Neural crest cell (in vitro differentiated cells): ENCODE data around the gene UMOD. TPM values are rescaled to one million over a fixed set of nuclear protein-coding genes. Genes with fewer than 3 reads are reported as not detected.

Experiments used
- DNase-seq: peaks from one replicate; pipeline ENCODE4 v3.0.0; 2021; ENCODE audit warnings: low read depth, mixed read lengths, low spot score
- H3K27ac Mint-ChIP-seq: one replicate; pipeline ENCODE4 v1.8.0; 2021; ENCODE audit warnings: mild to moderate bottlenecking, mixed read lengths; ENCODE audit not compliant: unreplicated experiment
- H3K27me3 Mint-ChIP-seq: 2 replicates; pipeline ENCODE4 v1.8.0; 2021; ENCODE audit warnings: low read depth, mild to moderate bottlenecking, mixed read lengths
- H3K36me3 Mint-ChIP-seq: 2 replicates; pipeline ENCODE4 v1.8.0; 2021; ENCODE audit warnings: low read depth, mild to moderate bottlenecking, mixed read lengths
- H3K4me1 Mint-ChIP-seq: 2 replicates; pipeline ENCODE4 v1.8.0; 2021; ENCODE audit warnings: mixed read lengths
- H3K4me3 Mint-ChIP-seq: one replicate; pipeline ENCODE4 v1.8.0; 2021; ENCODE audit warnings: mild to moderate bottlenecking, mixed read lengths
- H3K9me3 Mint-ChIP-seq: 2 replicates; pipeline ENCODE4 v1.8.0; 2021; ENCODE audit warnings: mixed read lengths
- total RNA-seq: library from RNA; stranded (reverse); gene quantifications from 2 replicates; pipeline ENCODE4 v1.2.1, GENCODE V29; 2021
- TF ChIP-seq, protein P1 (sequence below): fragments of 200-600 bp; sonication (generic); conservative IDR thresholded peaks from 2 replicates; pipeline ENCODE4 v1.5.0; 2021; ENCODE audit warnings: antibody characterized with exemption, mild to moderate bottlenecking

The UMOD gene
- total RNA-seq, 1 donor from 2014 or later: not detected

DNA sequence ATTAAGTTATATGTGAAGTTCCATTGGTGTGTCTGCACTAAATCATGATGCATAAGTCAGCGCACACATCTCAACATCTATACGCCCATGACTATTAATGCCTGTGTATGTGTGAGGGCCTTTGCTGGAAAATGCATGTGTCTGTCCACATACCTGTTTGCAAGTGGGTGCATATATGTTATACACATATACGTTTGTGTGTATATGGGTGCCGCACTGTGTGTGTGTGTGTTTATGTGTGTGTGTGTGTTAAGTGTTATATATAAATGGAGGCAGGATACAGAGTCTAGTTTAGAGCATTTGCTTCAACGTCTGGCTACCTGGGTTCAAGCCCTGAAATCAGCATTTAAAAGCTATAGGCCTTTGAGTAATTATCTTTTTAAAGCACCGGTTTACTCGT is 44.7 kb downstream of the UMOD start:
- H3K36me3 Mint-ChIP-seq: no peaks in the 10 kb centered on the region
- H3K4me1 Mint-ChIP-seq: no peaks in the 10 kb centered on the region
- H3K4me3 Mint-ChIP-seq: no peak overlapping the region
- peaks cover 41% of the 10 kb centered on the region for H3K27me3 Mint-ChIP-seq
- DNase-seq: no peak
- H3K27ac Mint-ChIP-seq: no peak overlapping the region
- TF ChIP-seq, protein P1, sequence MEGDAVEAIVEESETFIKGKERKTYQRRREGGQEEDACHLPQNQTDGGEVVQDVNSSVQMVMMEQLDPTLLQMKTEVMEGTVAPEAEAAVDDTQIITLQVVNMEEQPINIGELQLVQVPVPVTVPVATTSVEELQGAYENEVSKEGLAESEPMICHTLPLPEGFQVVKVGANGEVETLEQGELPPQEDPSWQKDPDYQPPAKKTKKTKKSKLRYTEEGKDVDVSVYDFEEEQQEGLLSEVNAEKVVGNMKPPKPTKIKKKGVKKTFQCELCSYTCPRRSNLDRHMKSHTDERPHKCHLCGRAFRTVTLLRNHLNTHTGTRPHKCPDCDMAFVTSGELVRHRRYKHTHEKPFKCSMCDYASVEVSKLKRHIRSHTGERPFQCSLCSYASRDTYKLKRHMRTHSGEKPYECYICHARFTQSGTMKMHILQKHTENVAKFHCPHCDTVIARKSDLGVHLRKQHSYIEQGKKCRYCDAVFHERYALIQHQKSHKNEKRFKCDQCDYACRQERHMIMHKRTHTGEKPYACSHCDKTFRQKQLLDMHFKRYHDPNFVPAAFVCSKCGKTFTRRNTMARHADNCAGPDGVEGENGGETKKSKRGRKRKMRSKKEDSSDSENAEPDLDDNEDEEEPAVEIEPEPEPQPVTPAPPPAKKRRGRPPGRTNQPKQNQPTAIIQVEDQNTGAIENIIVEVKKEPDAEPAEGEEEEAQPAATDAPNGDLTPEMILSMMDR: no peak
- no peaks in the 10 kb centered on the region for H3K9me3 Mint-ChIP-seq

DNA sequence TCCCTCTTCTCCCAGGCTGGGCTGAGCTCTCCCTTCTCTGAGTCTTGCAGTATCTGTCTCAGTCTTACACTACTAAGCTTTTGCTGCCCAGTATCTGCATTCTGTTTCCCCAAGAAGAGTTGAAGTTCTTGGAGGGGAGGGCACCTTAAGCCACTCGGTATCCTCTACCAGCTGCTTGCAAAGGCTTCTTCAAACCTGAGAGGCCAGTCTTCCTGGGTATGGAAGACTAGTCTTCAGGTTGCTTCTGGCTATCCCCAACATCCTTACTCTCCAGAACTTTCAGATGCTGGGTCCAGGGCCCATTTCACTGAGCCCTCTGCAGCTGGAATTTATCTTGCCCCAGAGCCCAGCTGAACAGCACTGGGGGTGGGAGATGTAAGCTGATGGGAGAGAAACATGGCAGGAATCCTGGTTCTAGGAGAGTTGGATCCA is 45.3 kb downstream of the UMOD start:
- Mint-ChIP-seq H3K4me3 (no peak overlapping the region), H3K27ac (no peak overlapping the region), H3K4me1 (no peaks in the 10 kb centered on the region), H3K36me3 (no peaks in the 10 kb centered on the region), H3K27me3 (peaks cover 46% of the 10 kb centered on the region), H3K9me3 (no peaks in the 10 kb centered on the region)
- no peak for DNase-seq
- TF ChIP-seq, protein P1: no peak

DNA sequence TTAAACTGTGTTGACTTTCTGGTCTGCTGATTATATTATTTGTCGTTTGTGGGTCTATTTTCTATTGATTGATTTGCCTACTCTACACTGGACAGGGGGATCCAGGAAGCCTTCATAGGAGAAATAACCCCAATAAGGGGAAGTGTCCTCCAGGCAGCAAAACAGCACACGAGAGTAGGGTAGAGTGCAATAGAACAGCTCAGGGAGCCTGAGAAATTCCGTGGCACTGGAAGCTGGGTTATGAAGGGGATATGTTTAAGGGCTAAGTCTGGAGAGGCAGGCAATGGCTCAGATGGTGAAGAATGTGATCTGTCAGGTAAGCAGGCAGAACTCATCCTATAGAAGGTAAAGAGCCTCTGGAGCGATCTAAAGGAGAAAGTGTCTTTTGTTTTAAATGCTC is 46.1 kb downstream of the UMOD start:
- no peak for DNase-seq
- TF ChIP-seq, protein P1: no peak
- no peaks in the 10 kb centered on the region for H3K36me3 Mint-ChIP-seq
- H3K4me1 Mint-ChIP-seq: no peaks in the 10 kb centered on the region
- H3K4me3 Mint-ChIP-seq: no peak overlapping the region
- no peaks in the 10 kb centered on the region for H3K9me3 Mint-ChIP-seq
- peaks cover 48% of the 10 kb centered on the region for H3K27me3 Mint-ChIP-seq
- no peak overlapping the region for H3K27ac Mint-ChIP-seq

DNA sequence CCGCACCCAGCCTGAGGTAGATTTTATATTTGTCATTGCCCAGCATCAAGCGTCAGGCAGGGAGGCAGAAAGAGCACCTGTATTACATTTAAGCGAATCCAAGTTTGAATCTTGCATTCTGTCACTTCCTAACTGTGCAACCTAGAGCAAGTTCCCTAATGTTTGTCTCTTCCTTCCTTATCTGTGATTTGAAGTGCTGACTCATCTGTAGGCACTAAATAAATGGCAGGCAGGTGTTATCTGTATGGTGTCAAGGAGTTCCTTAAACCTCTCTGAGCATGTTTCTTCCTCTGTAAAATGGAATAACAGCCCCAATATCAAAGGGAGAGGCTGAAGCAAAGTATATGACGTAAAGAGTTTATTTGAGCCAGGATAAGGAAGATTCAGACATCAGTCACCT is 49.5 kb downstream of the UMOD start:
- Mint-ChIP-seq H3K27me3 (peaks cover 64% of the 10 kb centered on the region), H3K4me1 (no peaks in the 10 kb centered on the region), H3K27ac (no peak overlapping the region), H3K4me3 (no peak overlapping the region), H3K9me3 (peaks cover 3% of the 10 kb centered on the region), H3K36me3 (no peaks in the 10 kb centered on the region)
- no peak for DNase-seq
- TF ChIP-seq, protein P1: no peak

DNA sequence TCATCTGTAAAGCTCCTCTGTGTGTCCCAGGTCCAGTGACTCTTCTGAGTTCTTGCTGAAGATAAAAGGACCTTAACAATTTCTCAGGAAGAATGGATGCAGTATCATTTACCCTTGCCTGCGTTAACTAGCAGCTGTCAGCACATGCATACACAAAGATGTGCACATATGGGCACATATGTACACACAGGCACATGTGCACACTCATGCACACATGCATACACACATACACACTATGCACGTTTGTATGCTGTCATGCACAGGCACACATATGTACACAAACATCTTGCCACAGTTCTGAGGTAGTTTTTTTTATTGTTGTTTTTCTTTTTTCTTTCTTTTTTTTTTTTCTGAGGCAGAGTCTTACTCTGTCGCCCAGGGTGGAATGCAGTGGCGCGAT is 50.1 kb downstream of the UMOD start:
- H3K4me1 Mint-ChIP-seq: no peaks in the 10 kb centered on the region
- H3K9me3 Mint-ChIP-seq: peaks cover 3% of the 10 kb centered on the region
- no peaks in the 10 kb centered on the region for H3K36me3 Mint-ChIP-seq
- TF ChIP-seq, protein P1: no peak
- H3K27me3 Mint-ChIP-seq: peaks cover 68% of the 10 kb centered on the region
- no peak overlapping the region for H3K27ac Mint-ChIP-seq
- no peak for DNase-seq
- no peak overlapping the region for H3K4me3 Mint-ChIP-seq

DNA sequence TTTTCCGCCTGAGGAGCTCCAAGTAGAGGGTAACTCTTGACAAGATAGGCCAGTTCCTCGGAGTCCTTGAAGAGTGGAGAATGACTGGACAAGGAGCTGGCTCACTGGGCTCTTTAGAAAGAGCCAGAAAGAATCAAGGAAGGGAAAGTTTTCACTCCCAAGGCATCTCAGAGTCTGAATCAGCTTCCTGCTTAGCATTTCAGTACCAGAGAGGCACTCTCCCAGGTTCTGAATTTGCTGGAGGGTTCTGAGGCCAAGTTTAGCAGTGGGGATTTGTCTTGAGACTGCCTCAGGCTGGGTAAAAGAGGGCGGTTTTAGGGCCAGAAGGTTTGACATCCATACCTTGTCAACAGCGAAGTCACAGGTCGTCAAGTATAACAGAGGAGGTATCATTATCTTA is 50.7 kb downstream of the UMOD start:
- Mint-ChIP-seq H3K9me3 (peaks cover 3% of the 10 kb centered on the region), H3K4me3 (no peak overlapping the region), H3K27me3 (peaks cover 68% of the 10 kb centered on the region), H3K36me3 (no peaks in the 10 kb centered on the region), H3K27ac (no peak overlapping the region), H3K4me1 (no peaks in the 10 kb centered on the region)
- no peak for DNase-seq
- TF ChIP-seq, protein P1: no peak
